Stimulated activated CD8-positive, alpha-beta memory T cell treated with anti-CD3 and anti-CD28 coated beads, Interleukin-2, amount 100 ng/mL, for 1 hour (primary cell): ENCODE measurements around the gene RANBP17.

ENCODE experiments used
- DNase-seq, 2 donors: peaks; one replicate each; pipeline ENCODE4 v3.0.0-alpha.2; 2020; ENCODE audit warnings: low read depth in 2 of 2

RANBP17 gene

GRCh38 chr5:171092194-171092593 lies 230.4 kb downstream of the RANBP17 start:
- no peak for DNase-seq

- DNase-seq, result no peak
These were observed 231.8 kb downstream of the RANBP17 start for GRCh38 chr5:171093598-171093997.

- no peak for DNase-seq
These were observed 232.5 kb downstream of the RANBP17 start for GRCh38 chr5:171094356-171094755.

GRCh38 chr5:171102877-171103610 lies 241.2 kb downstream of the RANBP17 start:
- DNase-seq, result no peak

- DNase-seq, result no peak
These were observed 245.9 kb downstream of the RANBP17 start for GRCh38 chr5:171107669-171108068.

GRCh38 chr5:171115519-171115918 lies 253.7 kb downstream of the RANBP17 start:
- no peak for DNase-seq

- no peak for DNase-seq
These were observed 254.9 kb downstream of the RANBP17 start for GRCh38 chr5:171116719-171117118.

- DNase-seq, result no peak
These were observed 259.3 kb downstream of the RANBP17 start for GRCh38 chr5:171120986-171121622.

GRCh38 chr5:171121638-171122037 lies 259.8 kb downstream of the RANBP17 start:
- DNase-seq, result no peak

GRCh38 chr5:171122372-171122771 lies 260.6 kb downstream of the RANBP17 start:
- DNase-seq, result no peak

- DNase-seq, result no peak
These were observed 261.6 kb downstream of the RANBP17 start for GRCh38 chr5:171123417-171123816.

- no peak for DNase-seq
These were observed 265.5 kb downstream of the RANBP17 start for GRCh38 chr5:171127314-171127713.

- no peak for DNase-seq
These were observed 266.3 kb downstream of the RANBP17 start for GRCh38 chr5:171128136-171128535.

GRCh38 chr5:171129308-171129707 lies 267.5 kb downstream of the RANBP17 start:
- DNase-seq, result no peak

- no peak for DNase-seq
These were observed 269.7 kb downstream of the RANBP17 start for GRCh38 chr5:171131497-171131896.

- no peak for DNase-seq
These were observed 276.1 kb downstream of the RANBP17 start for GRCh38 chr5:171137768-171138525.

- DNase-seq, result no peak
These were observed 277.4 kb downstream of the RANBP17 start for GRCh38 chr5:171139227-171139626.

GRCh38 chr5:171142617-171143016 lies 280.8 kb downstream of the RANBP17 start:
- no peak for DNase-seq

- no peak for DNase-seq
These were observed 281.4 kb downstream of the RANBP17 start for GRCh38 chr5:171143171-171143570.

GRCh38 chr5:171143926-171144325 lies 282.1 kb downstream of the RANBP17 start:
- no peak for DNase-seq

- no peak for DNase-seq
These were observed 287.5 kb downstream of the RANBP17 start for GRCh38 chr5:171149333-171149732.

GRCh38 chr5:171149772-171150171 lies 288.0 kb downstream of the RANBP17 start:
- DNase-seq, result no peak

- DNase-seq, result no peak
These were observed 290.6 kb downstream of the RANBP17 start for GRCh38 chr5:171152382-171152781.
